ENCODE results near the gene RUNX2. TPM values are rescaled to one million over a fixed set of nuclear protein-coding genes. Genes with fewer than 3 reads are reported as not detected.

Gene RUNX2
- total and polyA plus RNA-seq, 9 of the 15 experiments (the other 6 are each of a cell fraction or from before 2014, with no cell fraction given): 0.29 to 1.00 (median 0.43) TPM

DNA sequence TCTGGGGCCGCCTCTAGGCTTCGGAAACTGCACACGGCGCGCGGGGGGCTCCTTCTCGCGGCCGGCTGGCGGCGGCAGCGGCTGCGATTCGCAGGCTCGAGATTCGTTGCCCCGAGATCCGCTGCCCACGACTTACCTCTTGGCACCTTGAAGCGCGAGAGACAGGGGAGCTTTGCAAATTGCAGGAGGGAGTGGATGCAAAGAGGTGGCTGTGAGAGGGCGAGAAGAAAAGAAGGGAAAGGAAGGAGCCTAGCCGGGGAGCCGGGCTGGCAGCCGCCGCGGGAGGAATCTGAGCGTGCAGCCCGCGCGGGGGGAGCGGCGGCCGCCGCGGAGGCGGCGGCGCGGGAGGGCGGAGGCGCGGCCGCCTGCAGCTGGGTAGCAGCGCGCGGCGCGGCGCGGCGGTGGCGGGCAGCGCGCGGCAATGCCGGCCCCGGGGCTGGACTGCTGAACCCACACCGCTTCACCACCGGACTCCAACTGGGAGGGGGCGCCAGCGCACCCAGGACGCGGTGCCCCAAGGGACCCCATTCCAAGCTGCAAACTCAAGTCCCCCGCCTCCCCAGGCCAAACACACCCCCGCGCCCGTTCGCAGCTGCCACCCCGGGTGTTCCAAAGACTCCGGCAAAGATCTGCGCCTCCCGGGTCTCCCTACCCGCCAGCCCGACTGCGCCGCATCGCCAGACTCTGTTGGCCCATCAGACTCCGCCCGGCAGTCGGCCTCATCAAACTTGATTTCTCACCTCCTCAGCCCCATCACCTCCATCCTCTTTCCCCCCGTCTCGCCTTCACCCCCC, 93.8 kb downstream of the RUNX2 start (continued):
- TF ChIP-seq HNRNPH1 (optimal IDR thresholded peaks at IDR 0.05; ENCODE audit: low read depth, low read length) (no peak), JUND (IDR thresholded peaks at IDR 0.05; ENCODE audit: borderline replicate concordance, low read depth, low read length) (no peak), JUND (tag; IDR thresholded peaks at IDR 0.05; ENCODE audit: borderline replicate concordance, low read depth, low read length) (no peak), ZNF444 (CRISPR knock-in tag; IDR thresholded peaks at IDR 0.05) (no peak), ZNF586 (CRISPR knock-in tag; conservative IDR thresholded peaks at IDR 0.05) (no peak), HMG20B (CRISPR knock-in tag; IDR thresholded peaks at IDR 0.05) (no peak), SRSF7 (optimal IDR thresholded peaks at IDR 0.05; ENCODE audit: low read depth, low read length) (no peak), TRIM28 (IDR thresholded peaks at IDR 0.05) (no peak), ZNF57 (CRISPR knock-in tag; IDR thresholded peaks at IDR 0.05) (no peak), TRIM24 (IDR thresholded peaks at IDR 0.05) (no peak), ZNF79 (CRISPR knock-in tag; IDR thresholded peaks at IDR 0.05; ENCODE audit: low read depth) (no peak), CAMTA2 (CRISPR knock-in tag; conservative IDR thresholded peaks at IDR 0.05) (no peak), CBX3 (IDR thresholded peaks at IDR 0.05; ENCODE audit: borderline replicate concordance in 1 of 2, low read length in 2 of 2) (no peak), ZKSCAN3 (CRISPR knock-in tag; IDR thresholded peaks at IDR 0.05) (no peak), PCBP1 (IDR thresholded peaks at IDR 0.05; ENCODE audit: low read depth, low read length, poor library complexity, severe bottlenecking) (no peak), SRSF9 (IDR thresholded peaks at IDR 0.05; ENCODE audit: borderline replicate concordance, low read depth, low read length) (no peak), CBX5 (IDR thresholded peaks at IDR 0.05; ENCODE audit: borderline replicate concordance, low read depth) (no peak), ZNF785 (CRISPR knock-in tag; IDR thresholded peaks at IDR 0.05) (no peak), EHMT2 (IDR thresholded peaks at IDR 0.05) (no peak), ZNF23 (CRISPR knock-in tag; IDR thresholded peaks at IDR 0.05) (no peak)
- TF ChIP-seq, protein P1, sequence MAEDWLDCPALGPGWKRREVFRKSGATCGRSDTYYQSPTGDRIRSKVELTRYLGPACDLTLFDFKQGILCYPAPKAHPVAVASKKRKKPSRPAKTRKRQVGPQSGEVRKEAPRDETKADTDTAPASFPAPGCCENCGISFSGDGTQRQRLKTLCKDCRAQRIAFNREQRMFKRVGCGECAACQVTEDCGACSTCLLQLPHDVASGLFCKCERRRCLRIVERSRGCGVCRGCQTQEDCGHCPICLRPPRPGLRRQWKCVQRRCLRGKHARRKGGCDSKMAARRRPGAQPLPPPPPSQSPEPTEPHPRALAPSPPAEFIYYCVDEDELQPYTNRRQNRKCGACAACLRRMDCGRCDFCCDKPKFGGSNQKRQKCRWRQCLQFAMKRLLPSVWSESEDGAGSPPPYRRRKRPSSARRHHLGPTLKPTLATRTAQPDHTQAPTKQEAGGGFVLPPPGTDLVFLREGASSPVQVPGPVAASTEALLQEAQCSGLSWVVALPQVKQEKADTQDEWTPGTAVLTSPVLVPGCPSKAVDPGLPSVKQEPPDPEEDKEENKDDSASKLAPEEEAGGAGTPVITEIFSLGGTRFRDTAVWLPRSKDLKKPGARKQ (CRISPR knock-in tag; IDR thresholded peaks at IDR 0.05): no peak
- TF ChIP-seq, protein P2, sequence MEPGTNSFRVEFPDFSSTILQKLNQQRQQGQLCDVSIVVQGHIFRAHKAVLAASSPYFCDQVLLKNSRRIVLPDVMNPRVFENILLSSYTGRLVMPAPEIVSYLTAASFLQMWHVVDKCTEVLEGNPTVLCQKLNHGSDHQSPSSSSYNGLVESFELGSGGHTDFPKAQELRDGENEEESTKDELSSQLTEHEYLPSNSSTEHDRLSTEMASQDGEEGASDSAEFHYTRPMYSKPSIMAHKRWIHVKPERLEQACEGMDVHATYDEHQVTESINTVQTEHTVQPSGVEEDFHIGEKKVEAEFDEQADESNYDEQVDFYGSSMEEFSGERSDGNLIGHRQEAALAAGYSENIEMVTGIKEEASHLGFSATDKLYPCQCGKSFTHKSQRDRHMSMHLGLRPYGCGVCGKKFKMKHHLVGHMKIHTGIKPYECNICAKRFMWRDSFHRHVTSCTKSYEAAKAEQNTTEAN (CRISPR knock-in tag; IDR thresholded peaks at IDR 0.05): no peak
- TF ChIP-seq, protein P3, sequence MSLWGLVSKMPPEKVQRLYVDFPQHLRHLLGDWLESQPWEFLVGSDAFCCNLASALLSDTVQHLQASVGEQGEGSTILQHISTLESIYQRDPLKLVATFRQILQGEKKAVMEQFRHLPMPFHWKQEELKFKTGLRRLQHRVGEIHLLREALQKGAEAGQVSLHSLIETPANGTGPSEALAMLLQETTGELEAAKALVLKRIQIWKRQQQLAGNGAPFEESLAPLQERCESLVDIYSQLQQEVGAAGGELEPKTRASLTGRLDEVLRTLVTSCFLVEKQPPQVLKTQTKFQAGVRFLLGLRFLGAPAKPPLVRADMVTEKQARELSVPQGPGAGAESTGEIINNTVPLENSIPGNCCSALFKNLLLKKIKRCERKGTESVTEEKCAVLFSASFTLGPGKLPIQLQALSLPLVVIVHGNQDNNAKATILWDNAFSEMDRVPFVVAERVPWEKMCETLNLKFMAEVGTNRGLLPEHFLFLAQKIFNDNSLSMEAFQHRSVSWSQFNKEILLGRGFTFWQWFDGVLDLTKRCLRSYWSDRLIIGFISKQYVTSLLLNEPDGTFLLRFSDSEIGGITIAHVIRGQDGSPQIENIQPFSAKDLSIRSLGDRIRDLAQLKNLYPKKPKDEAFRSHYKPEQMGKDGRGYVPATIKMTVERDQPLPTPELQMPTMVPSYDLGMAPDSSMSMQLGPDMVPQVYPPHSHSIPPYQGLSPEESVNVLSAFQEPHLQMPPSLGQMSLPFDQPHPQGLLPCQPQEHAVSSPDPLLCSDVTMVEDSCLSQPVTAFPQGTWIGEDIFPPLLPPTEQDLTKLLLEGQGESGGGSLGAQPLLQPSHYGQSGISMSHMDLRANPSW (CRISPR knock-in tag; IDR thresholded peaks at IDR 0.05): no peak

Data from K562 (cell line).